Ishikawa (cell line): ENCODE data around the gene HAGH.

Source experiments
- CEBPB ChIP-seq: IDR thresholded peaks from 2 replicates; pipeline ENCODE4 v1.6.1; 2012
- CREB1 ChIP-seq: IDR thresholded peaks from 2 replicates; pipeline ENCODE4 v1.6.1; 2012; ENCODE audit warnings: low read depth
- EGR1 ChIP-seq: IDR thresholded peaks from 2 replicates; pipeline ENCODE4 v1.6.1; 2012
- EP300 ChIP-seq: IDR thresholded peaks from 2 replicates; pipeline ENCODE4 v1.6.1; 2012; ENCODE audit warnings: borderline replicate concordance
- FOXM1 ChIP-seq: IDR thresholded peaks from 2 replicates; pipeline ENCODE4 v1.6.1; 2012; ENCODE audit warnings: low read depth, borderline replicate concordance
- MAX ChIP-seq: IDR thresholded peaks from 2 replicates; pipeline ENCODE4 v1.6.1; 2012
- NFIC ChIP-seq: IDR thresholded peaks from 2 replicates; pipeline ENCODE4 v1.6.1; 2012
- RAD21 ChIP-seq: IDR thresholded peaks from 2 replicates; pipeline ENCODE4 v1.6.1; 2012; ENCODE audit warnings: low read depth
- REST ChIP-seq: IDR thresholded peaks from 2 replicates; pipeline ENCODE4 v1.6.1; 2012; ENCODE audit warnings: low read depth, mild to moderate bottlenecking
- TAF1 ChIP-seq: IDR thresholded peaks from 2 replicates; pipeline ENCODE4 v1.6.1; 2012; ENCODE audit warnings: low read depth, mild to moderate bottlenecking
- TCF12 ChIP-seq: IDR thresholded peaks from 2 replicates; pipeline ENCODE4 v1.6.1; 2012; ENCODE audit warnings: low read depth
- TEAD4 ChIP-seq: IDR thresholded peaks from 2 replicates; pipeline ENCODE4 v1.6.1; 2012
- USF1 ChIP-seq: IDR thresholded peaks from 2 replicates; pipeline ENCODE4 v1.6.1; 2012
- YY1 ChIP-seq: IDR thresholded peaks from 2 replicates; pipeline ENCODE4 v1.6.1; 2012; ENCODE audit warnings: low read depth
- ZBTB7A ChIP-seq: IDR thresholded peaks from 2 replicates; pipeline ENCODE4 v1.6.1; 2012; ENCODE audit warnings: low read depth

Gene HAGH

GRCh38 chr16:1760911-1761310 lies 65.7 kb downstream of the HAGH start:
- no peak for TF ChIP-seq TAF1
- no peak for TF ChIP-seq FOXM1
- TF ChIP-seq MAX, result no peak
- no peak for TF ChIP-seq ZBTB7A
- TF ChIP-seq CEBPB, result no peak
- no peak for TF ChIP-seq YY1
- no peak for TF ChIP-seq EGR1
- TF ChIP-seq NFIC, result no peak
- TF ChIP-seq EP300, result no peak
- TF ChIP-seq TCF12, result no peak
- TF ChIP-seq RAD21, result no peak
- TF ChIP-seq CREB1, result no peak
- no peak for TF ChIP-seq REST
- no peak for TF ChIP-seq USF1
- TF ChIP-seq TEAD4, result no peak

GRCh38 chr16:1759511-1759910 lies 67.1 kb downstream of the HAGH start:
- TF ChIP-seq ZBTB7A (no peak), TAF1 (no peak), TCF12 (no peak), REST (no peak), FOXM1 (no peak)

GRCh38 chr16:1758923-1759322 lies 67.7 kb downstream of the HAGH start:
- TF ChIP-seq USF1, result no peak
- no peak for TF ChIP-seq EGR1
- no peak for TF ChIP-seq CEBPB
- TF ChIP-seq ZBTB7A, result no peak
- TF ChIP-seq MAX, result no peak
- TF ChIP-seq NFIC, result no peak
- TF ChIP-seq TAF1, result no peak
- no peak for TF ChIP-seq TEAD4
- TF ChIP-seq RAD21, result no peak
- TF ChIP-seq YY1, result no peak
- TF ChIP-seq CREB1, result no peak
- no peak for TF ChIP-seq FOXM1
- TF ChIP-seq EP300, result no peak
- no peak for TF ChIP-seq REST
- no peak for TF ChIP-seq TCF12

GRCh38 chr16:1757714-1758461 lies 68.7 kb downstream of the HAGH start:
- no peak for TF ChIP-seq ZBTB7A
